Prostate gland (tissue), 2 donors: ENCODE results near the gene CRIP2. TPM values are rescaled to one million over a fixed set of nuclear protein-coding genes. Genes with fewer than 3 reads are reported as not detected.

Experiments
- DNase-seq: peaks from one replicate; pipeline ENCODE4 v3.0.0-alpha.2; 2019; ENCODE audit warnings: low spot score
- H3K27ac ChIP-seq, 2 donors: fragments of 200-600 bp; sonication (generic); 2 replicates each; pipeline ENCODE4 v1.5.1; 2017 to 2019
- H3K27me3 ChIP-seq: fragments of 200-600 bp; sonication (generic); replicated peaks from 2 replicates; pipeline ENCODE4 v1.5.1; 2019; ENCODE audit not compliant: insufficient read depth
- H3K36me3 ChIP-seq, 2 donors: fragments of 200-600 bp; sonication (generic); 1 replicate in 1 of 2; 2 replicates in 1 of 2; pipeline versions ENCODE4 v1.5.1 to v1.8.1; 2017 to 2019
- H3K4me1 ChIP-seq: fragments of 200-600 bp; sonication (generic); replicated peaks from 2 replicates; pipeline ENCODE4 v1.5.1; 2019
- H3K4me3 ChIP-seq, 2 donors: fragments of 200-600 bp; sonication (generic); 2 replicates each; pipeline ENCODE4 v1.5.1; 2017 to 2019
- H3K9me3 ChIP-seq: fragments of 200-600 bp; sonication (generic); 2 replicates; pipeline ENCODE4 v1.5.1; 2017
- POLR2A ChIP-seq: fragments of 450-650 bp; IDR thresholded peaks from one replicate; pipeline ENCODE4 v1.6.1; 2016; ENCODE audit warnings: antibody characterized with exemption, mild to moderate bottlenecking
- POLR2AphosphoS5 ChIP-seq: sonication (generic); formaldehyde crosslinking; IDR thresholded peaks from one replicate; pipeline ENCODE4 v1.6.1; 2017; ENCODE audit warnings: antibody characterized with exemption
- WGBS: methylation state at CpG from one replicate; pipeline ENCODE4 v1.1.5; 2018; 5-methylcytosine and 5-hydroxymethylcytosine counted together
- intact Hi-C: fragments of 100-400 bp; cut with DNase I; formaldehyde crosslinking; loops from one replicate; pipeline ENCODE4 v1.14.2; 2022
- total RNA-seq, 2 donors: library from RNA; depleted of rRNA; stranded (reverse); fragments of >200 nt; gene quantifications; one replicate each; pipeline ENCODE4 v1.1.0, GENCODE V29; 2016
- TF ChIP-seq, protein P1 (sequence below), 4 experiments: fragments of 200-600 bp in 2 of 4; fragments of 450-650 bp in 2 of 4; sonication (generic) in 2 of 4; IDR thresholded peaks; 1 replicate in 3 of 4; 2 replicates in 1 of 4; pipeline ENCODE4 v1.5.1; 2016 to 2019; ENCODE audit warnings: antibody characterized with exemption in 4 of 4, mild to moderate bottlenecking in 2 of 4, moderate library complexity in 2 of 4

CRIP2 gene
- total RNA-seq, 2 donors from 2014 or later, result 86.7 to 134 TPM

DNA sequence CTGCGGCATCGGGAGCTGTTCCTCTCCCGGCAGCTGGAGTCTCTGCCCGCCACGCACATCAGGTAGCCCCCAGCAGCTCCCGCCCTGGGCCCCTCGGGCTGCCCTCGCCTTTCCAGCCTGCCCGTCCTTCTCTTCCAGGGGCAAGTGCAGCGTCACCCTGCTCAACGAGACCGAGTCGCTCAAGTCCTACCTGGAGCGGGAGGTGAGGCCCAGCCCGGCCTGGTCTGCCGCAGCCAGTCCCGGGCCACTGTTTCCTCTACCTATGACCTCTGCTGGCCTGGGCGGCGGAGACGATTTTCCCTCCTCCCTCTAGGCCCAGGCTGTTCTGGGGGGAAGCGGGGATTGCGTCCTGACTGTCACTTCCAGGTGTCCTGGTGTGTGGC lies 24.5 kb upstream of the CRIP2 start:
- H3K36me3 ChIP-seq, result peaks cover 4 to 7% of the 10 kb centered on the region in 2 donors
- no peaks in the 10 kb centered on the region for H3K27me3 ChIP-seq
- WGBS, result 89% methylated on average over 22 of the region's 22 CpGs
- intact Hi-C loops, result no loop called here
- TF ChIP-seq POLR2A, result no peak
- TF ChIP-seq POLR2AphosphoS5, result no peak
- TF ChIP-seq, protein P1, sequence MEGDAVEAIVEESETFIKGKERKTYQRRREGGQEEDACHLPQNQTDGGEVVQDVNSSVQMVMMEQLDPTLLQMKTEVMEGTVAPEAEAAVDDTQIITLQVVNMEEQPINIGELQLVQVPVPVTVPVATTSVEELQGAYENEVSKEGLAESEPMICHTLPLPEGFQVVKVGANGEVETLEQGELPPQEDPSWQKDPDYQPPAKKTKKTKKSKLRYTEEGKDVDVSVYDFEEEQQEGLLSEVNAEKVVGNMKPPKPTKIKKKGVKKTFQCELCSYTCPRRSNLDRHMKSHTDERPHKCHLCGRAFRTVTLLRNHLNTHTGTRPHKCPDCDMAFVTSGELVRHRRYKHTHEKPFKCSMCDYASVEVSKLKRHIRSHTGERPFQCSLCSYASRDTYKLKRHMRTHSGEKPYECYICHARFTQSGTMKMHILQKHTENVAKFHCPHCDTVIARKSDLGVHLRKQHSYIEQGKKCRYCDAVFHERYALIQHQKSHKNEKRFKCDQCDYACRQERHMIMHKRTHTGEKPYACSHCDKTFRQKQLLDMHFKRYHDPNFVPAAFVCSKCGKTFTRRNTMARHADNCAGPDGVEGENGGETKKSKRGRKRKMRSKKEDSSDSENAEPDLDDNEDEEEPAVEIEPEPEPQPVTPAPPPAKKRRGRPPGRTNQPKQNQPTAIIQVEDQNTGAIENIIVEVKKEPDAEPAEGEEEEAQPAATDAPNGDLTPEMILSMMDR (IDR thresholded peaks at IDR 0.05), result no peak
- H3K4me3 ChIP-seq, result no peak overlapping the region
- no peaks in the 10 kb centered on the region for H3K9me3 ChIP-seq
- no peaks in the 10 kb centered on the region for H3K4me1 ChIP-seq
- DNase-seq, result no peak
- no peak overlapping the region for H3K27ac ChIP-seq

DNA sequence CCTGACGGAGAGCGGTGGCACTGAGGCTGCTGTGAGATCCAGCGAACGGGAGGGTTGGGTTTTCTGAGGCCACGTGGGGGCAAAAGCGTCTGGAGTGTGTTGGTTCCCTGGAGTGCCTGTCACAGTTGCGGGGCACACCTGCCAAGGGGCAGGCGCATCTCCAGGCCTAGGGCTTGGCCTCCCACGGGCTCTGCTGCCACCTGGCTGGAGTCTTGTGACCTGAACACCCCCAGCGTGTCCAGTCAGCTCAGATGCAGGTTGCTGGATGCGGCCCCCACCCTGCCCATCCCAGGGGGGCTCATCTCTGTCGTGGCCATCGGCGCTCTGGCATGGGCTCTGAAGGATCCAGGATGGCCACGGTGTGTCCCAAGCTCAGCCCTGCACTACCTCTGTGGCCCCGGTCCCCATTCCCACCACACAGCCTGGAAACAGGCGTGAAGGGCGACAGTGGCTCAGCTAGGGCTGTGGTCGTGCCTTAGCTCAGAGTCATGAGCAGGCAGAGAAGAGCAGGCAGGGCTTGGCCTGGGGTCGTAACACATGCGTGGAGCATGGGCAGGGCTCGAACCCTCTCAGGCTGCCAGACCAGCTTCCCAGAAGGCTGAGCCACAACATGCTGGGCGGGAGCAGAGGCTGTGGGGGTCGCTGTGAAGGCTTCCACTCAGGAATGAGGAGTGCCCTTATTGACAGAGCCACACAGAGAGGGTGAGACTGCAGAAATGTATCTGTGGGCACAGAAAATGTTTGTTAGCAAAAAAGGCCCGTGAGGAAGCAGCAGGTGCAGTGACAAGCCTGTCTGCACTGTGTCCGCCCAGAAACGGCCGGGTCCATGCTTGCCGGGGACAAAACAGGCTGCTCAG lies 23.5 kb upstream of the CRIP2 start:
- no peaks in the 10 kb centered on the region for H3K9me3 ChIP-seq
- H3K36me3 ChIP-seq, result peaks cover 4 to 7% of the 10 kb centered on the region in 2 donors
- no peaks in the 10 kb centered on the region for H3K4me1 ChIP-seq
- intact Hi-C loops, result no loop called here
- no peak for DNase-seq
- no peak overlapping the region for H3K4me3 ChIP-seq
- no peaks in the 10 kb centered on the region for H3K27me3 ChIP-seq
- H3K27ac ChIP-seq, result no peak overlapping the region
- WGBS, result 82% methylated on average over 22 of the region's 29 CpGs
- TF ChIP-seq POLR2A (no peak), POLR2AphosphoS5 (no peak)
- TF ChIP-seq, protein P1 (IDR thresholded peaks at IDR 0.05), result no peak

DNA sequence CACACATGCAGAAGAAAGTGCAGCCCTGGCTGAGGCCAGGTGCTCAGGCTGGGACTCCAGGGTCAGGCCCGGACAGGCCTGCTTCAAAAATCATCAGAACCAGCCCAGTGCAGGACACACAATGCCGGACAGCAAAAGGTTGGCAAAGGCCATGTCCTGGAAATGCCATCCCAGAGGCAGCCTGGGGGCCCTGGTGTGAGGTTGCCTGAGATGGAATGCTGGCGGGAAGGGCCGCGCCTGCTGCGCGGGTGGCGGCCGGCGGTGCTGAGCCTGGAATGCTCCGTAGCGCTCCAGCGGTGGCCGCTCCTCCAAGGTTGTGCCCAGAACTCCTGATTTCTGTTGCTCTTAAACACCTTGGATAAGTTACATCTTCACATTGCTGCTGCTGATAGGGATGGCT lies 21.7 kb upstream of the CRIP2 start:
- Histone ChIP-seq H3K4me3 (no peak overlapping the region), H3K27ac (no peak overlapping the region), H3K36me3 (peaks cover 4 to 7% of the 10 kb centered on the region in 2 donors), H3K27me3 (no peaks in the 10 kb centered on the region), H3K4me1 (no peaks in the 10 kb centered on the region), H3K9me3 (no peaks in the 10 kb centered on the region)
- intact Hi-C loops, result no loop called here
- TF ChIP-seq POLR2AphosphoS5 (no peak), POLR2A (no peak)
- TF ChIP-seq, protein P1 (IDR thresholded peaks at IDR 0.05), result no peak
- WGBS, result 89% methylated on average over 14 of the region's 14 CpGs
- DNase-seq, result no peak

DNA sequence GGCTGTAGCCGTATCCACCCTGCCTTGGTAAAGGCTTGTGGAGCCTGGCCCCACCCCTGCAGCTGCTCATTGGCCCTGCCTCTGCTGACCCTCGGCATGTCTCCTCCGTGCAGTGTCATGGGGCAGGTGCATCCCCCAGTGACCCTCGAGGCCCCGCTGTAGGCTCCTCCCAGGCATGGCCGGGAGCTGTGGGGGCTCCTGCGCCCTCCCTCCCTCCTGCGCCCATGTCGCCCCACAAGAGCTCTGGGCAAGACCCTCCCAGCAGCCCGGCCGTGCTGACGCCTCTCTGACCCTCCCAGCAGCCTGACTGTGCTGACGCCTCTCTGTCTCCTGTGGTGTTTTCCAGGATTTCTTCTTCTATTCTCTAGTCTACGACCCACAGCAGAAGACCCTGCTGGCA lies 20.8 kb upstream of the CRIP2 start:
- TF ChIP-seq POLR2AphosphoS5 (no peak), POLR2A (no peak)
- TF ChIP-seq, protein P1 (IDR thresholded peaks at IDR 0.05), result no peak
- Histone ChIP-seq H3K27ac (no peak overlapping the region), H3K4me3 (no peak overlapping the region), H3K27me3 (no peaks in the 10 kb centered on the region), H3K4me1 (no peaks in the 10 kb centered on the region), H3K36me3 (peaks cover 4 to 7% of the 10 kb centered on the region in 2 donors), H3K9me3 (no peaks in the 10 kb centered on the region)
- 88% methylated on average over 14 of the region's 14 CpGs for WGBS
- no peak for DNase-seq
- intact Hi-C loops, result no loop called here
